Liver (tissue), 9 donors: ENCODE results near the gene DSPP. TPM values are rescaled to one million over a fixed set of nuclear protein-coding genes. Genes with fewer than 3 reads are reported as not detected.

Source experiments
- DNase-seq: peaks from one replicate; pipeline ENCODE4 v3.0.0-alpha.2; 2017; ENCODE audit warnings: low spot score
- H3K27ac ChIP-seq, 2 donors: one replicate each; pipeline ENCODE4 v1.7.0; 2013; ENCODE audit warnings: inconsistent platforms in 2 of 2, low read length in 2 of 2, control low read depth in 1 of 2, low read depth in 1 of 2, mild to moderate bottlenecking in 1 of 2
- H3K27me3 ChIP-seq, 4 donors: one replicate each; pipeline versions ENCODE4 v1.6.1 to v1.7.0; 2013; ENCODE audit warnings: low read length in 3 of 4, inconsistent platforms in 1 of 4, mild to moderate bottlenecking in 1 of 4, moderate library complexity in 1 of 4; ENCODE audit not compliant: control insufficient read depth in 4 of 4, insufficient read depth in 4 of 4
- H3K36me3 ChIP-seq, 4 donors: one replicate each; pipeline versions ENCODE4 v1.6.1 to v1.7.0; 2013; ENCODE audit warnings: low read length in 3 of 4, mild to moderate bottlenecking in 3 of 4, low read depth in 1 of 4, moderate library complexity in 1 of 4; ENCODE audit not compliant: control insufficient read depth in 4 of 4, insufficient read depth in 3 of 4
- H3K4me1 ChIP-seq, 4 donors: one replicate each; pipeline versions ENCODE4 v1.6.1 to v1.7.0; 2013; ENCODE audit warnings: low read length in 3 of 4, mild to moderate bottlenecking in 3 of 4, moderate library complexity in 1 of 4; ENCODE audit not compliant: control insufficient read depth in 4 of 4, insufficient read depth in 4 of 4
- H3K4me3 ChIP-seq, 3 donors: one replicate each; pipeline versions ENCODE4 v1.6.1 to v1.7.0; 2013; ENCODE audit warnings: low read length in 3 of 3, control low read depth in 1 of 3, low read depth in 1 of 3, mild to moderate bottlenecking in 1 of 3
- H3K9ac ChIP-seq, 2 donors: one replicate each; pipeline ENCODE4 v1.7.0; 2013; ENCODE audit warnings: low read length in 2 of 2, mild to moderate bottlenecking in 2 of 2, moderate library complexity in 2 of 2, control low read depth in 1 of 2, low read depth in 1 of 2
- H3K9me3 ChIP-seq, 4 donors: one replicate each; pipeline versions ENCODE4 v1.6.1 to v1.7.0; 2013; ENCODE audit warnings: low read length in 3 of 4; ENCODE audit not compliant: control insufficient read depth in 4 of 4
- ATF3 ChIP-seq: IDR thresholded peaks from 2 replicates; pipeline ENCODE4 v1.6.1; 2016; ENCODE audit warnings: antibody characterized with exemption
- CTCF ChIP-seq: fragments of 150-350 bp; IDR thresholded peaks from 2 replicates; pipeline ENCODE4 v1.5.1; 2017; ENCODE audit warnings: improper control_type of control experiment, low read depth, low read length; ENCODE audit not compliant: missing input control
- EGR1 ChIP-seq, 2 donors: IDR thresholded peaks; 2 replicates each; pipeline ENCODE4 v1.6.1; 2016 to 2018; ENCODE audit warnings: antibody characterized with exemption in 2 of 2, low read depth in 2 of 2
- FOXA1 ChIP-seq: IDR thresholded peaks from 2 replicates; pipeline ENCODE4 v1.6.1; 2016; ENCODE audit warnings: antibody characterized with exemption
- FOXA2 ChIP-seq: IDR thresholded peaks from 2 replicates; pipeline ENCODE4 v1.6.1; 2016; ENCODE audit warnings: antibody characterized with exemption
- GABPA ChIP-seq, 2 donors: IDR thresholded peaks in 1 of 2; conservative IDR thresholded peaks in 1 of 2; 2 replicates each; pipeline ENCODE4 v1.6.1; 2016; ENCODE audit warnings: antibody characterized with exemption in 2 of 2, mild to moderate bottlenecking in 1 of 2, moderate library complexity in 1 of 2
- HNF4A ChIP-seq, 2 donors: conservative IDR thresholded peaks; 2 replicates each; pipeline ENCODE4 v1.6.1; 2016; ENCODE audit warnings: antibody characterized with exemption in 2 of 2, mild to moderate bottlenecking in 2 of 2
- HNF4G ChIP-seq: IDR thresholded peaks from 2 replicates; pipeline ENCODE4 v1.6.1; 2016; ENCODE audit warnings: antibody characterized with exemption
- JUND ChIP-seq, 2 donors: IDR thresholded peaks; 2 replicates each; pipeline ENCODE4 v1.6.1; 2016; ENCODE audit warnings: antibody characterized with exemption in 2 of 2
- MAX ChIP-seq: IDR thresholded peaks from 2 replicates; pipeline ENCODE4 v1.6.1; 2016; ENCODE audit warnings: antibody characterized with exemption
- NR2F2 ChIP-seq: IDR thresholded peaks from 2 replicates; pipeline ENCODE4 v1.6.1; 2016; ENCODE audit warnings: antibody characterized with exemption
- RAD21 ChIP-seq, 2 donors: IDR thresholded peaks; 2 replicates each; pipeline ENCODE4 v1.6.1; 2016; ENCODE audit warnings: antibody characterized with exemption in 2 of 2, mild to moderate bottlenecking in 2 of 2
- REST ChIP-seq: IDR thresholded peaks from 2 replicates; pipeline ENCODE4 v1.6.1; 2016; ENCODE audit warnings: antibody characterized with exemption, mild to moderate bottlenecking
- RXRA ChIP-seq, 2 donors: IDR thresholded peaks; 2 replicates each; pipeline ENCODE4 v1.6.1; 2017 to 2018; ENCODE audit warnings: antibody characterized with exemption in 2 of 2, mild to moderate bottlenecking in 1 of 2
- SP1 ChIP-seq: IDR thresholded peaks from 2 replicates; pipeline ENCODE4 v1.6.1; 2018; ENCODE audit warnings: antibody characterized with exemption, mild to moderate bottlenecking
- TAF1 ChIP-seq: conservative IDR thresholded peaks from 2 replicates; pipeline ENCODE4 v1.6.1; 2016; ENCODE audit warnings: antibody characterized with exemption, mild to moderate bottlenecking
- YY1 ChIP-seq: IDR thresholded peaks from 2 replicates; pipeline ENCODE4 v1.6.1; 2016; ENCODE audit warnings: antibody characterized with exemption, mild to moderate bottlenecking
- WGBS: extraction: QIAGEN DNeasy Blood & Tissue Kit; methylation state at CpG from one replicate; pipeline ENCODE4 v1.1.7; 2013; 5-methylcytosine and 5-hydroxymethylcytosine counted together
- polyA plus RNA-seq, 2 donors: library from polyadenylated mRNA; stranded (reverse) in 1 of 2; unstranded in 1 of 2; fragments of 200-250 nt in 1 of 2; fragments of >200 nt in 1 of 2; fragmentation: Nextera tagmentation in 1 of 2; extraction: Ambion mirVana in 1 of 2; gene quantifications; one replicate each; pipeline versions ENCODE4 v1.2.1 to v1.2.3, GENCODE V29; 2013 to 2015
- total RNA-seq, 2 donors: library from RNA; depleted of rRNA; stranded (reverse); fragments of >200 nt; gene quantifications; one replicate each; pipeline ENCODE4 v1.2.3, GENCODE V29; 2014
- TF ChIP-seq, protein P1 (sequence below): IDR thresholded peaks from 2 replicates; pipeline ENCODE4 v1.6.1; 2016; ENCODE audit warnings: antibody characterized with exemption
- donor health status: healthy.
- donor health status: healthy.
- donor health status: healthy.
- donor health status: healthy.
- donor health status: healthy.

Gene DSPP
- total and polyA plus RNA-seq, 4 donors: under 0.01 TPM; not detected in 3

GRCh38 chr4:87654487-87655044 is 46.2 kb downstream of the DSPP start:
- no peak for TF ChIP-seq ATF3
- TF ChIP-seq JUND (IDR thresholded peaks at IDR 0.05): no peak
- TF ChIP-seq HNF4G: no peak
- TF ChIP-seq RAD21 (IDR thresholded peaks at IDR 0.05): no peak
- TF ChIP-seq HNF4A (conservative IDR thresholded peaks at IDR 0.05): no peak
- TF ChIP-seq RXRA (IDR thresholded peaks at IDR 0.05): no peak
- no peak for TF ChIP-seq FOXA2
- TF ChIP-seq TAF1: no peak
- no peak for TF ChIP-seq GABPA (IDR thresholded peaks at IDR 0.05 in 1 of 2, conservative IDR thresholded peaks at IDR 0.05 in 1 of 2)
- TF ChIP-seq REST: no peak
- TF ChIP-seq FOXA1: no peak
- TF ChIP-seq YY1: no peak
- TF ChIP-seq NR2F2: no peak
- TF ChIP-seq SP1: no peak
- no peak for TF ChIP-seq CTCF
- TF ChIP-seq, protein P1, sequence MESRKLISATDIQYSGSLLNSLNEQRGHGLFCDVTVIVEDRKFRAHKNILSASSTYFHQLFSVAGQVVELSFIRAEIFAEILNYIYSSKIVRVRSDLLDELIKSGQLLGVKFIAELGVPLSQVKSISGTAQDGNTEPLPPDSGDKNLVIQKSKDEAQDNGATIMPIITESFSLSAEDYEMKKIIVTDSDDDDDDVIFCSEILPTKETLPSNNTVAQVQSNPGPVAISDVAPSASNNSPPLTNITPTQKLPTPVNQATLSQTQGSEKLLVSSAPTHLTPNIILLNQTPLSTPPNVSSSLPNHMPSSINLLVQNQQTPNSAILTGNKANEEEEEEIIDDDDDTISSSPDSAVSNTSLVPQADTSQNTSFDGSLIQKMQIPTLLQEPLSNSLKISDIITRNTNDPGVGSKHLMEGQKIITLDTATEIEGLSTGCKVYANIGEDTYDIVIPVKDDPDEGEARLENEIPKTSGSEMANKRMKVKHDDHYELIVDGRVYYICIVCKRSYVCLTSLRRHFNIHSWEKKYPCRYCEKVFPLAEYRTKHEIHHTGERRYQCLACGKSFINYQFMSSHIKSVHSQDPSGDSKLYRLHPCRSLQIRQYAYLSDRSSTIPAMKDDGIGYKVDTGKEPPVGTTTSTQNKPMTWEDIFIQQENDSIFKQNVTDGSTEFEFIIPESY: no peak
- no peak for TF ChIP-seq MAX
- TF ChIP-seq EGR1 (IDR thresholded peaks at IDR 0.05; ENCODE audit: low read depth in 2 of 2): no peak
- no peak overlapping the region for H3K4me3 ChIP-seq
- no peaks in the 10 kb centered on the region for H3K36me3 ChIP-seq
- no peaks in the 10 kb centered on the region for H3K27me3 ChIP-seq
- 67% methylated on average over 1 of the region's 1 CpG for WGBS
- H3K27ac ChIP-seq: no peak overlapping the region
- no peak overlapping the region for H3K9ac ChIP-seq
- no peak for DNase-seq
- H3K9me3 ChIP-seq: no peaks in the 10 kb centered on the region
- H3K4me1 ChIP-seq: no peaks in the 10 kb centered on the region
